IPS-20b (cell line): ENCODE measurements around the gene STYXL2.

Experiments used
- H3K27ac ChIP-seq: one replicate; pipeline ENCODE4 v1.5.1; 2013; ENCODE audit warnings: low read length
- H3K27me3 ChIP-seq: 2 replicates; pipeline ENCODE4 v1.6.1; 2013; ENCODE audit warnings: mild to moderate bottlenecking, low read length, inconsistent platforms; ENCODE audit not compliant: insufficient read depth
- H3K36me3 ChIP-seq: 2 replicates; pipeline ENCODE4 v1.6.1; 2013; ENCODE audit warnings: low read depth, mild to moderate bottlenecking, inconsistent platforms, low read length, moderate library complexity; ENCODE audit not compliant: insufficient read depth
- H3K4me1 ChIP-seq: 2 replicates; pipeline ENCODE4 v1.6.1; 2013; ENCODE audit warnings: mild to moderate bottlenecking, control low read depth, inconsistent platforms, low read length, moderate library complexity; ENCODE audit not compliant: insufficient read depth
- H3K4me3 ChIP-seq: 2 replicates; pipeline ENCODE4 v1.5.1; 2013; ENCODE audit warnings: mild to moderate bottlenecking, low read length, inconsistent platforms
- H3K9ac ChIP-seq: 2 replicates; pipeline ENCODE4 v1.6.1; 2013; ENCODE audit warnings: low read depth, mild to moderate bottlenecking, inconsistent platforms, low read length, moderate library complexity
- H3K9me3 ChIP-seq: 2 replicates; pipeline ENCODE4 v1.6.1; 2013; ENCODE audit warnings: mild to moderate bottlenecking, low read depth, low read length, inconsistent platforms; ENCODE audit not compliant: insufficient read depth

STYXL2 gene

GRCh38 chr1:167061073-167061464 is 32.8 kb upstream of the STYXL2 start:
- Histone ChIP-seq H3K9ac (no peak overlapping the region), H3K27ac (no peak overlapping the region), H3K9me3 (no peaks in the 10 kb centered on the region), H3K4me1 (peaks cover 9% of the 10 kb centered on the region; the same call in 1 of the 2 replicates), H3K4me3 (no peak overlapping the region), H3K36me3 (no peaks in the 10 kb centered on the region), H3K27me3 (no peaks in the 10 kb centered on the region)

DNA sequence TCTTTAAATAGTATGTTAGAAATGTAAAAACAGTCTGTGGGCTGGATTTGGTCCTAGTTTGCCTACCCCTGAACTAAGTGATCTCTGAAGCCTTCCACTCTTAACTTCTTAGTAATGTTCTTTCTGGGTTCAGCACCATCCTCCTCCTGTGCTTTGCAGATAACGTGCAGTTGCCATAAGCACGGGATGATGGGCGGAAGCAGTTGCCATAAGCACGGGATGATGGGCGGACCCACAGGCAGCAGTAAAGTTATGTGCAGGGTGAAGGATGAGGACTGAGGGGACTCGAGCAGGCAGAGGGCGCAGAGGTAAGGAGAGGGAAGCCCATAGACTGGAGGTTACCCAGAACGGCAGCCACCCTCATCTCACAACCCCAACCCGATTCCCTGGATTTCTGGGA is 29.3 kb upstream of the STYXL2 start:
- H3K9ac ChIP-seq = no peak overlapping the region

GRCh38 chr1:167065471-167065870 is 28.4 kb upstream of the STYXL2 start:
- H3K36me3 ChIP-seq = no peaks in the 10 kb centered on the region
- H3K27ac ChIP-seq = no peak overlapping the region
- H3K4me1 ChIP-seq = 0 out of 2 replicates have a peak, but pooled peaks cover 8% of the 10 kb centered on the region
- H3K4me3 ChIP-seq = no peak overlapping the region
- no peaks in the 10 kb centered on the region for H3K27me3 ChIP-seq
- no peaks in the 10 kb centered on the region for H3K9me3 ChIP-seq
- H3K9ac ChIP-seq = no peak overlapping the region

More for the DNA sequence above, 29.3 kb upstream of the STYXL2 start:
- peaks cover 10% of the 10 kb centered on the region; the same call in 1 of the 2 replicates for H3K4me1 ChIP-seq
- H3K4me3 ChIP-seq = no peak overlapping the region
- H3K27me3 ChIP-seq = no peaks in the 10 kb centered on the region
- H3K36me3 ChIP-seq = no peaks in the 10 kb centered on the region
- no peaks in the 10 kb centered on the region for H3K9me3 ChIP-seq
- no peak overlapping the region for H3K27ac ChIP-seq

DNA sequence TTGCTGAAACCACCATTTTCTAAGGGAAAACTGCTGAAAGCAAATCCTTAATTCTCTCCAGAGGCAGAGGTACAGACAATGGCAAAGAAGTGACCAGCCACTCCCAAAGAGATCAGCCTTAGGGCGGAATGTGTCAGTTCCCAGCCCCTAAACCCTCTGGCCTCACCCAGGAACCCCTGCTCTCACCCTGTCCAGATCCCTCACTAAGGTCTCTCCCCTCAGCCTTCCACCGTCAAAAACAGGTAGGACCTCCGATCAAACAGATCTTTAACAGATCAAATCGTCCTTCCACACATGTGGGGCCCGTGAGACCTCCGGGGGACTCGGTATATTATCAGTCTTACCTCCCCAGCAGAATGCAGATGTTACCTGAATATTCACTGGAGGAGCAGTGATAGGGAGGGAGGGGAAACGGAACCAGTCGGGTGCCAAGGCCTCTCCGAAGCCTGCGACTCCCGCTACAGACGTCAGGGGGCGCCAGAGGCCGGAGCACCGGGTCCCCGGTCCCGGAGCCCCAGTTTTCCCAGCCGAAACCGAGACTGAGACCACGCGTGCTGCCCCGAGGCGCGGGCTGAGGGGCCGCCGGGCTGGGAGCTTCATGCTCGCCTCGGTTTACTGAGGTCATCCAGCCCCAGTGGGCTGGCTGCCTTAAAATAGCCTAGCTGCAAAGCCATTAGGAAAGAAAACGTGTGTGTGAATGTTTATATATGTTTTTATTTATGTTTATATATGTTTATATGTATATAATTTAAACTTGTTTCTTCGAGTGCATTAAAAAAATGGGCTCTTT is 27.3 kb upstream of the STYXL2 start:
- Histone ChIP-seq H3K4me1 (0 out of 2 replicates have a peak, but pooled peaks cover 8% of the 10 kb centered on the region), H3K36me3 (no peaks in the 10 kb centered on the region), H3K27ac (no peak overlapping the region), H3K9ac (peak overlapping the region; percentile 52; the same call in 1 of the 2 replicates), H3K27me3 (no peaks in the 10 kb centered on the region), H3K9me3 (no peaks in the 10 kb centered on the region), H3K4me3 (peak overlapping the region; percentile 32; the same call in 1 of the 2 replicates)

- Histone ChIP-seq H3K27me3 (no peaks in the 10 kb centered on the region), H3K9ac (no peak overlapping the region), H3K36me3 (no peaks in the 10 kb centered on the region), H3K4me3 (no peak overlapping the region), H3K4me1 (0 out of 2 replicates have a peak, but pooled peaks cover 8% of the 10 kb centered on the region), H3K27ac (no peak overlapping the region), H3K9me3 (no peaks in the 10 kb centered on the region)
Measured at GRCh38 chr1:167067904-167068303, 26.0 kb upstream of the STYXL2 start.

DNA sequence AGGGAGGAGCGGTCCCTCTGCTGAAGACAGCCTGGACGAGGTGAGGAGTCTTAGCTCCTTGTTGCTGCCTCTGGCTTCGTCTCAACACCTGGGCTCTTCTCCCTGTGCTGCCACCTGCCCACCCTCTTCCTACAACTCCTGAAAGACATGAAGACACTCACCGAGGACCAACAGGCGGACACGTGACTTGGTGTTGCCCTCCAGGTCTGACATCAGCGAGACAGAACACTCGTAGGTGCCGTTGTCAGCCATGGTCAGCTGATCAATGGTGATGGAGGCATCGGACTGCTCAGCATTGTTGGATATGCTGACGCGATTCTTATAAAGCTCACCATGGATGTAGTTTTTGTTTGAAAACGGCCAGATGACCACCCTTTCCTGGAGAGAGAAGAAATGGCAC is 25.1 kb upstream of the STYXL2 start:
- Histone ChIP-seq H3K27ac (no peak overlapping the region), H3K9ac (no peak overlapping the region), H3K9me3 (no peaks in the 10 kb centered on the region), H3K4me1 (0 out of 2 replicates have a peak, but pooled peaks cover 8% of the 10 kb centered on the region), H3K36me3 (no peaks in the 10 kb centered on the region), H3K27me3 (no peaks in the 10 kb centered on the region), H3K4me3 (no peak overlapping the region)

GRCh38 chr1:167071286-167071685 is 22.6 kb upstream of the STYXL2 start:
- H3K9ac ChIP-seq = no peak overlapping the region
- H3K4me3 ChIP-seq = no peak overlapping the region
- no peaks in the 10 kb centered on the region for H3K9me3 ChIP-seq
- H3K27me3 ChIP-seq = no peaks in the 10 kb centered on the region
- H3K4me1 ChIP-seq = 0 out of 2 replicates have a peak, but pooled peaks cover 5% of the 10 kb centered on the region
- H3K36me3 ChIP-seq = no peaks in the 10 kb centered on the region
- no peak overlapping the region for H3K27ac ChIP-seq

GRCh38 chr1:167076136-167076710 is 17.7 kb upstream of the STYXL2 start:
- Histone ChIP-seq H3K27me3 (no peaks in the 10 kb centered on the region), H3K4me3 (no peak overlapping the region), H3K27ac (no peak overlapping the region), H3K9me3 (no peaks in the 10 kb centered on the region), H3K4me1 (no peaks in the 10 kb centered on the region), H3K36me3 (no peaks in the 10 kb centered on the region), H3K9ac (no peak overlapping the region)

- Histone ChIP-seq H3K9me3 (no peaks in the 10 kb centered on the region), H3K36me3 (no peaks in the 10 kb centered on the region), H3K27ac (no peak overlapping the region), H3K27me3 (no peaks in the 10 kb centered on the region), H3K4me1 (no peaks in the 10 kb centered on the region), H3K9ac (no peak overlapping the region), H3K4me3 (no peak overlapping the region)
Measured at GRCh38 chr1:167077128-167077867, 16.6 kb upstream of the STYXL2 start.

GRCh38 chr1:167077868-167078210 is 16.0 kb upstream of the STYXL2 start:
- Histone ChIP-seq H3K9ac (no peak overlapping the region), H3K9me3 (no peaks in the 10 kb centered on the region), H3K36me3 (no peaks in the 10 kb centered on the region), H3K4me3 (no peak overlapping the region), H3K27me3 (no peaks in the 10 kb centered on the region), H3K27ac (no peak overlapping the region), H3K4me1 (no peaks in the 10 kb centered on the region)

- H3K27ac ChIP-seq = no peak overlapping the region
- no peaks in the 10 kb centered on the region for H3K9me3 ChIP-seq
- H3K27me3 ChIP-seq = no peaks in the 10 kb centered on the region
Measured at GRCh38 chr1:167081594-167082156, 12.2 kb upstream of the STYXL2 start.

More at GRCh38 chr1:167081594-167082156, 12.2 kb upstream of the STYXL2 start:
- no peak overlapping the region for H3K9ac ChIP-seq
- no peaks in the 10 kb centered on the region; the same call in none of the 2 replicates for H3K4me1 ChIP-seq
- H3K4me3 ChIP-seq = no peak overlapping the region
- no peaks in the 10 kb centered on the region for H3K36me3 ChIP-seq
